GM10847 (cell line): Measurements from ENCODE around the gene MRPS5.

Experiments used
- POLR2A ChIP-seq: IDR thresholded peaks from 2 replicates; pipeline ENCODE4 v1.6.1; 2011; ENCODE audit not compliant: insufficient read length; ENCODE audit errors: extremely low read depth

The MRPS5 gene

DNA sequence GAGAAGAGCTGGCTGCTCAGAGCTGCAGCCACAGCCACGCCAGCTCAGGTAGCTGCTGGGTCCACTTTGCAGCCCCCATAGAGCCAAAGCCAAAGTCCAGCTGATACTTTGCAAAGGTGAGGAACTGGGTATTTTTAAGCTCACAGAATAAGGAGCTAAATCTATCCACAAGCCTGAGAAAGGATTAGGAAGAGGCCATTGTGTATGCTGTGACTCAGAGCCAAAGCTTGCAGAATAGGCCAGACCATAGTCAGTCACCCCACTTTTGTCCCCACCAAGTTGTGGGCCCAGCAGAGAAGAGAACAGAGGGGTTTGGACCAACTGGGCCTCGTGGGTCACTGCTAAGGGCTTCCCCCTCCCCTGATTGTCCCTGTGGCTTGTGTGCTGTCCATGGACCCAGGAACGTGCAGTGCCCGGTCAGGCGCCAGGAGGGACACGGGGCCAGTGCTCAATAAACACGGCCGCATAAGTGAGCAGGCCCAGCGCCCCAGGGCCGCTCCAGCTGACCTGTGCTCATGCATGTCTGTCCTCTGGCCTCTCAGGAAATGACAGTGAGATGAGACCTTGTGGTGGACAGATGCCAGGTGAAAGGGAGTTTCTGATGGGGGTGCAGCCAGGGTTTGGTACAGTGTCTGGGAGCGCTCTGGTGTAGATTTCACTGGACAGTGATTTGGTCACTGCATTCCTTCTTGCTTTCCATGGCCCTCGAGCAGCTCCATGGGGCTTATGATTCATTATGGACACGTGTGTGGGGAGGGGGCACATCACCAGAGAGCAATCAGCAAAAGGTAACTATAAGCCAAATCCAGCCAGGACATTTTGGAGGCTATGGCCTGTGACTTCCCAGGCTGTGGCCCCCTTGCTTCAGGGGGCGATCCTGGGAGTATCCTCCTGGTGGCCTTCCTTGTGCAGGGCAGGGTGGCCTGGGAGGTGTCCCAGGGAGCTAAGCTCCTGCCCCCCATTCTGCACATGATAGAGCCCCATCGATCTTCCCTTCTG, 64.8 kb downstream of the MRPS5 start:
- no peak for TF ChIP-seq POLR2A

DNA sequence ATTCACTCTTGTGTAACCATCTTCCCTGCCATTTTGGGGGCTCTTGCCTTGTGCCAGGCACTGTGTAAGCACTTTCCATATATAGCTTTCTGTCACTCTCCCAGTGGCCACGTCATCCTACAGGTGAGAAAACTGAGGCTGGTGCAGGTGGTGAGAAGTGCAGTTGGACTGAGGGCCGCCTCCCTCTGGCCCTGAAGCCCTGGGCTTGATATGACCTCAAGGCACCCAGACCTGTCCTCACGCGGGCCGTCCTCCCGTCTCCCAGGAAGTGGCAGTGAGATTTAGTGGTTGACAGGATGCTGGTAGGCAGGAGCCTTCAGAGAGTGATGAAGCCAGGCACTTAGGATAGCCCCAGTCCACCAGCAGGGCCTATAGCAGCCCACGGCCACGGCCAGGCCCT, 65.6 kb downstream of the MRPS5 start:
- no peak for TF ChIP-seq POLR2A

DNA sequence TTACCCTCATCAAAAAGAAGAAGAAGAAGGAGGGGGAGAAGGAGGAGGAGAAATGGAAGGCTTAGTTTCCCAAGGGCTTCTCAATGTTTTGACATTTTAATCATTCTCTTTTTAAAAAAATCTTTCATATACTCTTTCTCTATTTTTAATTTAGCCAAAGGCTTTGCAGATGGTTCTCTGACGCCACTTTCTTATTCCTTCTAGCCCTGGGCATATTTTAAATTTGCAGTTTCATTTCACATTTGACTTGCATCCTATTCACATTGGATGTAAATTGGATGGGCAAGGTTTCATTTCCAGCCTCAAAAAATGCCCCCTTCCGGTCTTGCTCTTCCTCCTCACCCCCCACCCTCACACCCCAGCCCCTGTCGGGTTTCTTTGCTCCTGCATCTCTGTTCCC, 66.3 kb downstream of the MRPS5 start:
- TF ChIP-seq POLR2A: no peak

DNA sequence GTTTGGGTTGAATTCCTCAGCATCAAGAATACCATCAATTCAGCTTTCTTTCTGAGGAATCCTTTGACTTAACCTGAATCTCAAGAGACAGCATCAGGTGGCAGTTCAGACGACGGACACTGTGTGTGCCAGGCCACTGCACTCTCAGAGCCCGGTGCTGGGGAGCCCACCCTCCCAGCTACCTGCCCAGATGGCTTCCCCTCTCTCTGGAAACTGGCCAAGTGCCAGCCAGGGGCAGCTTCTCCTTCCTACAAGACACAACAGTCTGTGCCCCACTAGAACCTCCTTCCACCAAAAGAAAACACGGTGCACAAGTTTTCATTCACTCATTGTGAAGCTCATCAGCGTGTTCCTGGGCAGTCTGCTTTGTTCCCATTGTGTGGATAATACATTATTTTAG, 67.6 kb downstream of the MRPS5 start:
- no peak for TF ChIP-seq POLR2A

DNA sequence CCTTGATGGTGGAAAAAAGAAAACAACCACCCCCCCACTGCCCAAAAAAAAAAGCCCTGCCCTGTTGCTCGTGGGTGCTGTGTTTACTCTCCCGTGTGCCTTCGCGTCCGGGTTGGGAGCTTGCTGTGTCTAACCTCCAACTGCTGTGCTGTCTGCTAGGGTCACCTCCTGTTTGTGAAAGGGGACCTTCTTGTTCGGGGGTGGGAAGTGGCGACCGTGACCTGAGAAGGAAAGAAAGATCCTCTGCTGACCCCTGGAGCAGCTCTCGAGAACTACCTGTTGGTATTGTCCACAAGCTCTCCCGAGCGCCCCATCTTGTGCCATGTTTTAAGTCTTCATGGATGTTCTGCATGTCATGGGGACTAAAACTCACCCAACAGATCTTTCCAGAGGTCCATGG, 68.1 kb downstream of the MRPS5 start:
- no peak for TF ChIP-seq POLR2A

DNA sequence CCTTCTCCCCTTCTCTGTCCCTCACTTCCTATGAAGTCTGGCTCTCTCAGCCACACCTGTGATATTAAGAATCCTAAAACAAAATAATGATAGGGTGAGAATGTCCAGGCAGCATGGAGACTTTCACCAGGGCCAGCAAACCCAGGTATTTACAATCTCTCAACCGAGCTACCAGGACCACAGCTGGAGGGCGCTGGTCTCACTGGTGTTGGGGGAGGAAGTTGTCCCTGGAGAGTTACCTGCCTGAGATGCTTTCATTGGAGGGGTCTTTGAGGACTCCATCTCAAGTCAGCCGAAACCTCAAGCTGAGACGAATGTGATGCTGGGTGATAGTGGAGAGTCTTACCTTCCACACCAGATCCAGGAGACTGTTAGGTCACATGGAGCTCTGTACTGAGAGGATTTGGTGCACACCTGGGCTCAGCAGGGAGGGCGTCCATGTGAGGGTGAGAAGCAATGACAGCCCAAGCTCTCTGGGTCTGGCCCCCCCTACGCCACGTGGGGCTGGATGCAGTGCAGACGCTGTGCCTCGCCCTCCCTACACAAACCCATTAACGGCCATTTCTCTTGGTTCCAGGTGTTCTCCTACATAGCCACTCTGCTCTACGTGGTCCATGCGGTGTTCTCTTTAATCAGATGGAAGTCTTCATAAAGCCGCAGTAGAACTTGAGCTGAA, 68.7 kb downstream of the MRPS5 start:
- no peak for TF ChIP-seq POLR2A

DNA sequence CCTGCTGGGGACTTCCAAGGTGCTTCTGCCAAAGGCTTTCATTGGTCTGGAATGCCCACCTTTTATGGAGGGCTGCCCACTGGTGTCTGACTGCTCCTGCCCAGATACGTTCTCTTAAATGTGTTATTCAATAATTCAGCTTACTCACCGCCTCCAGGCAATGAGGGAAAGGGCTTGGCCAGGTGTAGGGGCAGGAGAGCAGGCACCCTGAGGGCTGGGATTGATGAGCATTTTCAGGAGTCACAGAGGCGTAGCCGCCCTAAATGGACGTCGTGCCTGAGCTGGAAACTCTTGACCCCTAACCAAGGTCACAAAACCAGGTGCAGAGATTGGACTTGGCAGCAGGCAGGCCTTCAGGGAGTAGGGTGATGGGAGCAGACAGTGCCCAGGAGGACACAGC, 69.3 kb downstream of the MRPS5 start:
- TF ChIP-seq POLR2A: no peak

DNA sequence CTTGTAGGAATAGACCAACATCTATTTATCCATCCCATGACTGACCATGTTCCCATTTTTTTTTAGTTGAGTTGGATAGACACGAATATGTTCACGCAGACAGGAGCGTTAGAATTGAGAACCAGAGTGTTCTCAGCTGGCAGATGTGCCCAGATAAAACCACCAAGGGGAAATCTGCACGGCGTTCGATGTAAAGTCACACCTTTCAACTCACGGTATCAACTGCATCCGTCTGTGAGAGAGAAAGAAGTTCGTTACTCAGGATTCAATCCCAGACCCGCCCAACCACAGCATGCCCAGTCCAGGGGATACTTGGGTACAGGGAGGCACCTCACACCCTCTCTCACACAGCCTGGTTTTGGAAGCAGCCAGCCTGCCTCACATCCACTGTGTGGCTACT, 70.0 kb downstream of the MRPS5 start:
- TF ChIP-seq POLR2A: no peak

DNA sequence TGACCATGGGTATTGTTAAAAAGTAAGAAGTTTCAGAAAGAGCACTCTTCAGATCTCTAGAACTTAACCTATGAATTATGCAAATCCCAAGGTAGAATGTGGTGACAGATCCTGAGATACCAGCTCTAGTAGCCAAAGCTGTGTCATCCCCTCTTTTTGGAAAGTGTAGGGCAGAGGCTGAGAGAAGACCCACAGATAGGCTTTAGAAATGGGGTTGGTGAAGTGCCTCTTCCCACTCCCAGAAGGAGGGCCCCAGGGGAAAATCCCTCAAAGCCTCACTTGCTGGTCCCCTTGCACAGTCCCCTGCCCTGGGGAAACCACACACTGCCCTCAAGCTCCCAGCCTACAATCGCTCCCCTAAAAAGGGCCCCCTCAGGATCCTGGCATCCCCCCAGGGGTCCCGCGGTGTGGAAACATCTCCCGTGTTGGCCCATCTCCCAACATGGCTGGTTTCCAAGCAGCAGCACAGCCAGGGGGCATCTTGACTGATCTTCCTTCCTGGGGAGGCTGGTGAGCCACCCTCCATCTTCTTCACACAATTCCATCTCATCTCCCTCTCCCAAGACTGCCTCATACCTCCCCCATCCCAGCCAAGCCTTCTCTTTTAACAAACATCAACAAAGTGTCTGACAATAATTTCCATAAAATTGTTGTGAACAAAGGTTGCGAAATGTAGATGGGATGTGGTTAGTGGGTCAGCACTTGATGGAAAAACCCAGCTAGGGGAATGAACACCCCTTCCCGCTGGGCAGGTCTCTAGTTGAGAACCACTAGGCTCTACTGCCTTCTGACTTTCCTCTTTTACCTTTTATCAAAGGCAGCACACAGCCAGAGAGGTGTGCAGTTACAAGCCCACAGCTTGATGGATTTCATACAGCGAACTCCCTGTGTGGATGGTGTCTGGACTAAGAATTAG, 71.0 kb downstream of the MRPS5 start:
- no peak for TF ChIP-seq POLR2A

DNA sequence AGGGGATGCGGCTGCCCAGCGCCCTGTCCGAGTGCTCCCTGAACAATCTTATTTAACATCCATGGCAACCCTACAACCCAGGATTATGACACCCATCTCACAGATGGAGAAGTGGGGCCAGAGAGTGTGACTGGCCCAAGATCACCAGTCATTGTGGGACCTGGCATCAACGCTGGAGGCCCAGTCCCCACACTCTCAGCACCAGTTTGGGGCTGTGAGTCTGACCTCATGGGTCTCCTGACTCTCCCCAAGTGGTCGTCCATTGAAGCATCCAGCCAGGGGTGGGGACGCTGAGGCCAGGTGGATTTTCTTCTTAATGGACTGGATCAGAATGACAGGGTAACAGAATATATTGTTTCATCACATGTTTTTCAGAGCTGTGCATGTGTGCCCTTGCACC, 71.6 kb downstream of the MRPS5 start:
- TF ChIP-seq POLR2A: no peak

DNA sequence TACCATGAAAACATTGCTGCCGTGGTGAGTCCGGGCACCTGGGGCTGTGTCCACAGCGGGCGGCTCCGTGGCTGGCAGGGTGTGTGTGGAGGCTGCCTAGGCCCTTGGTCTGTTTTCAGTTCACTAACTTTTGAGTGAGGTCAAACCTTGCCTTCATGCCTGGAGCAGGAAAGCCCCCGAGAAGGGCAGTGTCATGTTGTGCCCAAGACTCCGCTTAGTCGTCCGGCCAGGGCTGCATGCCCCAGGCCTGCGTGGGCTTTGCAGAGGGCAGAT, 72.0 kb downstream of the MRPS5 start:
- no peak for TF ChIP-seq POLR2A

DNA sequence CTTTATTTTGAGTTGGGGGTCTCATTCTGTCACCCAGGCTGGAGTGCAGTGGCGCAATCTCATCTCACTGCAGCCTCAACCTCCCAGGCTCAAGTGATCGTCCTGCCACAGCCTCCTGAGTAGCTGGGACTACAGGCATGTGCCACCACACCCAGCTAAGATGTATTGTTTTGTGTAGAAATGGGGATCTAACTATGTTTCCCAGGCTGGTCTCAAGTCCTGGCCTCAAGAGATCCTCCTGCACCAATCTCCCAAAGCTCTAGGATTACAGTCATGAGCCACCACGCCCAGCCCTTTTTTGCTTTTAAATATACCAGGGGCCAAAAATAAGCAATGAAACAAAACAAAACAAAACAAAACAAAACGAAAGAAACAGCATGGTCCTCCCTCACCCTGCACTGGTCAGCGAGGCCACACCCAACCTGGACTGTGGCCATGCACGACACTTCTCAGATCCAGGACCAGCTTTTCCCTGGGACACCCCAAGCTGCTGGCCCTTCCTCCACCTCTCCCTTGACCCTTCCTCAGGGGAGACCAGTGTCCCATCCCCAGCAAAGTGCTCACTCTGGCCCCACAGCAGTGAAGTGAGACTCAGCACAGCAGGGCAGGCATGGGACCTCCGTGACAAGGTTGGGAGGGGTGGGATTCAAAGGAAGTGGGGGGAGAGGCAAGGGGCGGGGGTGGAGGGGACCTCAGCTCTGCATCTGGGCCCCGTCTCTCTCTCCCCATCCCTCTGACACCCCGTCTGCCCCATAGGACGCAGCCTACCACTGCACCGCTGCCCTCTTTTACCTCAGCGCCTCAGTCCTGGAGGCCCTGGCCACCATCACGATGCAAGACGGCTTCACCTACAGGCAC, 72.6 kb downstream of the MRPS5 start:
- TF ChIP-seq POLR2A: no peak

DNA sequence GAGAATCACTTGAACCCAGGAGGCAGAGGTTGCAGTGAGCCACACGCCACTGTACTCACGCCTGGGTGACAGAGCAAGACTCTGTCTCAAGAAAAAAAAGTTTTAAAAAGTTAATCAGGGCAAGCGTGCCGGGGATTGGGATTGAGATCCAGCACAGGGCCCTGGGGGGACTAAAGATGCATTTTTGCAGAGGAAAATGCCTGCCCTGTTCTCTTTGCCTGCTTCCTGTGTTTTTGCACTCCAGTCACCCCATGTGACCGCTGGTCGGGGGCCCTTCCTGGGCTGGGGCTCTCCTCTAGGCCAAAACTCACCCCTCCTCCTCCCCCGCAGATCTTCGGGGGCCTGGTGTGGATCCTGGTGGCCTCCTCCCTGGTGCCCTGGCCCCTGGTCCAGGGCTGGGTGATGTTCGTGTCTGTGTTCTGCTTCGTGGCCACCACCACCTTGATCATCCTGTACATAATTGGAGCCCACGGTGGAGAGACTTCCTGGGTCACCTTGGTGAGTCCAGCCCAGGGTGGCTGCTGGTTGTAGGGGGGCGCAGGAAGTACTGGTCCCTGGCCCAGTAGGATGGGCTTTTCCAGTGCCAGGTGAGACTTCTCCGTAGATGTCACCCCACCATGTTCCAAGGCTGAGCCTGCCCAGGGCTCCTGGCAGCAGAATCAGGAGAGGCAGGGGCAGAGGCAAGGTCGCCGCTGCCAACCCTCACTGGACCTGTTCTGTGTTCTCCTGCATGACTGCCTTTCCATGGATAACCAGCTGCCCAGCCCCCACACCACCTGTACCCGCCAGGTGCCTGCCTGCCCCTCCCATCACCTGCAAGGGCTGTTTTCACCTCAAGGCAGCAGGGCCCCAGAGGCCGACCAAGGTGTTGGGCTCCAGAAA, 73.7 kb downstream of the MRPS5 start:
- TF ChIP-seq POLR2A: no peak
